ENCODE data around the gene MRC2.

DNA sequence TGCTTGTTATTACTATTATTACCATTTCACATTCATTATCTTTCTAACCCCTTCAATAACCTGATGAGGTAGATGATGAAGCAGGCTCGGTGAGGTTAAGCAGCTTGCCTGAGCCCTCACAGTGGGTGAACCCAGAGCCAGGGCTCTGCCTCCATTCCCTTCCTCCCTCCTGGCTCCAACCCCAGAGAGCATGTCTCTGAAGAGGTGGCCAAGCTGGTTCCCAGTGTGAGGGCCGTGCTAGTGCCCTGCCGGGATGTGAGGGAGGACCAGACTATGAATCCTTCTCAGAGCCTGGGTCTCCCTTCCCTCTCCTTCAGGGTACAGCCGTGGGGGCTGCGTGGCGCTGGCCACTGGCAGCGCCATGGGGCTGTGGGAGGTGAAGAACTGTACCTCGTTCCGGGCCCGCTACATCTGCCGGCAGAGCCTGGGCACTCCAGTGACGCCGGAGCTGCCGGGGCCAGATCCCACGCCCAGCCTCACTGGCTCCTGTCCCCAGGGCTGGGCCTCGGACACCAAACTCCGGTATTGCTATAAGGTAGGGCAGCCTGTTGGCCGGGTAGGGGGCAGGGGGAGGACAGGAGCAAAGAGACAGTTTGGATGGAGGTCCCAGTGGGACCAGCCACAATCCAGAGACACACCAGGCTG lies 49.6 kb downstream of the MRC2 start:
- no peak for TF ChIP-seq CREB1 (IDR thresholded peaks at IDR 0.05; ENCODE audit: low read depth)
- TF ChIP-seq, protein P1, sequence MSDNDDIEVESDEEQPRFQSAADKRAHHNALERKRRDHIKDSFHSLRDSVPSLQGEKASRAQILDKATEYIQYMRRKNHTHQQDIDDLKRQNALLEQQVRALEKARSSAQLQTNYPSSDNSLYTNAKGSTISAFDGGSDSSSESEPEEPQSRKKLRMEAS (IDR thresholded peaks at IDR 0.05), result no peak
- no peak for TF ChIP-seq ZBTB7A (IDR thresholded peaks at IDR 0.05; ENCODE audit: low read depth)
- TF ChIP-seq, protein P2, sequence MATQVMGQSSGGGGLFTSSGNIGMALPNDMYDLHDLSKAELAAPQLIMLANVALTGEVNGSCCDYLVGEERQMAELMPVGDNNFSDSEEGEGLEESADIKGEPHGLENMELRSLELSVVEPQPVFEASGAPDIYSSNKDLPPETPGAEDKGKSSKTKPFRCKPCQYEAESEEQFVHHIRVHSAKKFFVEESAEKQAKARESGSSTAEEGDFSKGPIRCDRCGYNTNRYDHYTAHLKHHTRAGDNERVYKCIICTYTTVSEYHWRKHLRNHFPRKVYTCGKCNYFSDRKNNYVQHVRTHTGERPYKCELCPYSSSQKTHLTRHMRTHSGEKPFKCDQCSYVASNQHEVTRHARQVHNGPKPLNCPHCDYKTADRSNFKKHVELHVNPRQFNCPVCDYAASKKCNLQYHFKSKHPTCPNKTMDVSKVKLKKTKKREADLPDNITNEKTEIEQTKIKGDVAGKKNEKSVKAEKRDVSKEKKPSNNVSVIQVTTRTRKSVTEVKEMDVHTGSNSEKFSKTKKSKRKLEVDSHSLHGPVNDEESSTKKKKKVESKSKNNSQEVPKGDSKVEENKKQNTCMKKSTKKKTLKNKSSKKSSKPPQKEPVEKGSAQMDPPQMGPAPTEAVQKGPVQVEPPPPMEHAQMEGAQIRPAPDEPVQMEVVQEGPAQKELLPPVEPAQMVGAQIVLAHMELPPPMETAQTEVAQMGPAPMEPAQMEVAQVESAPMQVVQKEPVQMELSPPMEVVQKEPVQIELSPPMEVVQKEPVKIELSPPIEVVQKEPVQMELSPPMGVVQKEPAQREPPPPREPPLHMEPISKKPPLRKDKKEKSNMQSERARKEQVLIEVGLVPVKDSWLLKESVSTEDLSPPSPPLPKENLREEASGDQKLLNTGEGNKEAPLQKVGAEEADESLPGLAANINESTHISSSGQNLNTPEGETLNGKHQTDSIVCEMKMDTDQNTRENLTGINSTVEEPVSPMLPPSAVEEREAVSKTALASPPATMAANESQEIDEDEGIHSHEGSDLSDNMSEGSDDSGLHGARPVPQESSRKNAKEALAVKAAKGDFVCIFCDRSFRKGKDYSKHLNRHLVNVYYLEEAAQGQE (IDR thresholded peaks at IDR 0.05; ENCODE audit: low read depth), result no peak
- TF ChIP-seq TCF12 (IDR thresholded peaks at IDR 0.05; ENCODE audit: low read depth), result no peak
- no peak for TF ChIP-seq RAD21 (IDR thresholded peaks at IDR 0.05; ENCODE audit: low read depth)
- TF ChIP-seq TAF1 (IDR thresholded peaks at IDR 0.05; ENCODE audit: low read depth), result no peak
- TF ChIP-seq FOXM1 (IDR thresholded peaks at IDR 0.05; ENCODE audit: borderline replicate concordance, low read depth), result no peak
